K562 (cell line): ENCODE measurements around the gene KASH5. TPM values are rescaled to one million over a fixed set of nuclear protein-coding genes. Genes with fewer than 3 reads are reported as not detected.

Source experiments
- CBX5 ChIP-seq: IDR thresholded peaks from 2 replicates; pipeline ENCODE4 v1.6.1; 2014; ENCODE audit warnings: low read depth, borderline replicate concordance
- CCAR2 ChIP-seq: fragments of 200-400 bp; formaldehyde crosslinking; IDR thresholded peaks from 2 replicates; pipeline ENCODE4 v1.6.1; 2017; ENCODE audit warnings: mild to moderate bottlenecking, low read depth, low read length
- HDGF ChIP-seq: fragments of 450-650 bp; IDR thresholded peaks from 2 replicates; pipeline ENCODE4 v1.6.1; 2016
- KDM1A ChIP-seq, 2 experiments: fragments of 450-650 bp; IDR thresholded peaks; 2 replicates each; pipeline ENCODE4 v1.6.1; 2016; ENCODE audit warnings: mild to moderate bottlenecking in 2 of 2
- MTA2 ChIP-seq: fragments of 450-650 bp; IDR thresholded peaks from 2 replicates; pipeline ENCODE4 v1.6.1; 2016; ENCODE audit warnings: low read depth
- PHF20 ChIP-seq: fragments of 450-650 bp; IDR thresholded peaks from 2 replicates; pipeline ENCODE4 v1.6.1; 2018; ENCODE audit not compliant: partially characterized antibody
- PHF21A ChIP-seq: fragments of 450-650 bp; IDR thresholded peaks from 2 replicates; pipeline ENCODE4 v1.6.1; 2017; ENCODE audit warnings: low read depth, borderline replicate concordance
- PHTF2 ChIP-seq: fragments of 250-450 bp; sonication (Bioruptor Pico); IDR thresholded peaks from 2 replicates; pipeline ENCODE4 v1.5.0; 2021; ENCODE audit warnings: mild to moderate bottlenecking
- RB1 ChIP-seq: fragments of 450-650 bp; IDR thresholded peaks from 2 replicates; pipeline ENCODE4 v1.6.1; 2017; ENCODE audit warnings: low read depth, mild to moderate bottlenecking
- RBFOX2 ChIP-seq: fragments of 200-400 bp; formaldehyde crosslinking; IDR thresholded peaks from 2 replicates; pipeline ENCODE4 v1.6.1; 2017; ENCODE audit warnings: low read depth, mild to moderate bottlenecking, low read length, moderate library complexity
- SAFB ChIP-seq: fragments of 200-400 bp; formaldehyde crosslinking; IDR thresholded peaks from 2 replicates; pipeline ENCODE4 v1.6.1; 2017; ENCODE audit warnings: low read depth, low read length, borderline replicate concordance
- TCF7 ChIP-seq: sonication (generic); IDR thresholded peaks from 2 replicates; pipeline ENCODE4 v1.6.1; 2016; ENCODE audit warnings: antibody characterized with exemption, borderline replicate concordance
- ZC3H11A ChIP-seq: IDR thresholded peaks from 2 replicates; pipeline ENCODE4 v1.6.1; 2012; ENCODE audit warnings: low read depth, low read length, improper control_type of control experiment
- ZNF146 ChIP-seq: IDR thresholded peaks from one replicate; pipeline ENCODE4 v1.6.1; 2018; ENCODE audit warnings: missing compliant biosample characterization; ENCODE audit not compliant: unreplicated experiment
- ZNF695 ChIP-seq: fragments of 450-650 bp; formaldehyde crosslinking; IDR thresholded peaks from 2 replicates; pipeline ENCODE4 v1.4.0; 2020; ENCODE audit warnings: mild to moderate bottlenecking, moderate library complexity
- ZNF766 ChIP-seq: fragments of 200-800 bp; sonication (Bioruptor generic); conservative IDR thresholded peaks from 2 replicates; pipeline ENCODE4 v1.6.1; 2016; ENCODE audit warnings: missing genetic modification characterization, missing compliant biosample characterization
- polyA plus RNA-seq, 8 experiments: library from polyadenylated mRNA; depleted of rRNA in 4 of 8; stranded (reverse) in 5 of 8; unstranded in 3 of 8; fragments of >200 nt; fragmentation: Nextera tagmentation in 2 of 8; fragmentation: Illumina TruSeq in 1 of 8; extraction: Ambion mirVana in 2 of 8; extraction: Trizol in 1 of 8; gene quantifications; 2 replicates each; pipeline versions ENCODE4 v1.2.1 to v1.2.3, GENCODE V29; 2011 to 2014; ENCODE audit warnings: inconsistent platforms in 1 of 8, missing spikeins in 1 of 8
- total RNA-seq, 7 experiments: library from RNA; depleted of rRNA in 6 of 7; stranded (reverse); fragments of >200 nt in 6 of 7; fragmentation: Illumina TruSeq in 2 of 7; extraction: Trizol in 2 of 7; gene quantifications; 2 replicates each; pipeline versions ENCODE4 v1.2.1 to v1.2.3, GENCODE V29; 2011 to 2021; ENCODE audit warnings: low replicate concordance in 1 of 7
- TF ChIP-seq, protein P1 (sequence below): sonication (generic); formaldehyde crosslinking; IDR thresholded peaks from 2 replicates; pipeline ENCODE4 v1.8.0; 2022; ENCODE audit warnings: mild to moderate bottlenecking, missing genetic modification reagents
- TF ChIP-seq, protein P2 (sequence below): fragments of 450-650 bp; formaldehyde crosslinking; IDR thresholded peaks from 2 replicates; pipeline ENCODE4 v1.4.0; 2020; ENCODE audit warnings: mild to moderate bottlenecking, moderate library complexity
- TF ChIP-seq, protein P3 (sequence below): sonication (generic); formaldehyde crosslinking; IDR thresholded peaks from 2 replicates; pipeline ENCODE4 v1.4.0; 2020; ENCODE audit warnings: mild to moderate bottlenecking, missing genetic modification reagents

KASH5 gene
- total and polyA plus RNA-seq, 9 of the 15 experiments (the other 6 are each of a cell fraction or from before 2014, with no cell fraction given), result 0.07 to 0.84 (median 0.34) TPM; not detected in 1

DNA sequence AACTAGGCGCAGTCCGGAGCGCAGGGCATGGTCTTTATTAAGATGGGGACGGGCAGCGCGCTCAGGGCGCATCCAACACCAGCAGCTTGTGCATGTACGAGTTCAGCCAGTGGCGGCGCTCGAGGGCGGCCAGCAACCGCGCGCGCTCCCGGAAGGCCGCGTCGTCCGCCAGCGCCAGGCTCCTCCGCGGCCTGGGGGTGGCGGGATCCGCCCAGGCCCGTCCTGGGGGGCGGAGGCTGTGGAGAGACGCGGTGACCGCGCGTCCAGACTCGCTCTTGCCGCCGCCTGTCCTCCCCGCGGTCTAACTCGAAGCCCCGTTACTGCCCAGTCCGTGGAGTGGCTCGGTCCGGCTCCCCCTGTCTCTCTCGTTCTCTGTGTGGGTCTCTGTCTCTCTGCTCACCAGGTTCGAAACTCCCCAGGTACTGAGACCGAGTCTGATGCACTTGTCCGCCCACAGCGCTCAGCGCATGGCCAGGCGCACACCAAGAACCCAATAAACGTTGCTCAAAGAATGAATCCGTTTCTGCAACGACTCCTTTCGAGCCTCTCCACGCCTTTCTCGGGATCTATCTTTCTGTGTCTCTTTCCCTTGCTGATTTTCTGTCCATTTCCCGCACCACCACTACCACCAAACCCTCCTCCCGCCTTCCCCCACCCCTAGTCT, 34.5 kb downstream of the KASH5 start (continued):
- TF ChIP-seq ZNF695 (CRISPR knock-in tag) (no peak), CBX5 (no peak), RB1 (peak; percentile 97), PHF20 (peak; percentile 69), CCAR2 (no peak), KDM1A (IDR thresholded peaks at IDR 0.05) (0 out of 4 replicates have a peak, but pooled peaks of 1 of the 2 experiments have one; percentile 34), ZNF766 (no peak), HDGF (peak; percentile 65; the same call in 1 of the 2 replicates), MTA2 (no peak; the same call in 1 of the 2 replicates), PHF21A (no peak), SAFB (peak; percentile 48; the same call in 1 of the 2 replicates), RBFOX2 (peak; percentile 80), TCF7 (0 out of 2 replicates have a peak, but pooled peaks have one; percentile 11), PHTF2 (CRISPR knock-in tag) (no peak), ZC3H11A (no peak), ZNF146 (CRISPR knock-in tag) (no peak)
- TF ChIP-seq, protein P1, sequence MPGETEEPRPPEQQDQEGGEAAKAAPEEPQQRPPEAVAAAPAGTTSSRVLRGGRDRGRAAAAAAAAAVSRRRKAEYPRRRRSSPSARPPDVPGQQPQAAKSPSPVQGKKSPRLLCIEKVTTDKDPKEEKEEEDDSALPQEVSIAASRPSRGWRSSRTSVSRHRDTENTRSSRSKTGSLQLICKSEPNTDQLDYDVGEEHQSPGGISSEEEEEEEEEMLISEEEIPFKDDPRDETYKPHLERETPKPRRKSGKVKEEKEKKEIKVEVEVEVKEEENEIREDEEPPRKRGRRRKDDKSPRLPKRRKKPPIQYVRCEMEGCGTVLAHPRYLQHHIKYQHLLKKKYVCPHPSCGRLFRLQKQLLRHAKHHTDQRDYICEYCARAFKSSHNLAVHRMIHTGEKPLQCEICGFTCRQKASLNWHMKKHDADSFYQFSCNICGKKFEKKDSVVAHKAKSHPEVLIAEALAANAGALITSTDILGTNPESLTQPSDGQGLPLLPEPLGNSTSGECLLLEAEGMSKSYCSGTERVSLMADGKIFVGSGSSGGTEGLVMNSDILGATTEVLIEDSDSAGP (CRISPR knock-in tag), result 0 out of 2 replicates have a peak, but pooled peaks have one; percentile 38
- TF ChIP-seq, protein P2, sequence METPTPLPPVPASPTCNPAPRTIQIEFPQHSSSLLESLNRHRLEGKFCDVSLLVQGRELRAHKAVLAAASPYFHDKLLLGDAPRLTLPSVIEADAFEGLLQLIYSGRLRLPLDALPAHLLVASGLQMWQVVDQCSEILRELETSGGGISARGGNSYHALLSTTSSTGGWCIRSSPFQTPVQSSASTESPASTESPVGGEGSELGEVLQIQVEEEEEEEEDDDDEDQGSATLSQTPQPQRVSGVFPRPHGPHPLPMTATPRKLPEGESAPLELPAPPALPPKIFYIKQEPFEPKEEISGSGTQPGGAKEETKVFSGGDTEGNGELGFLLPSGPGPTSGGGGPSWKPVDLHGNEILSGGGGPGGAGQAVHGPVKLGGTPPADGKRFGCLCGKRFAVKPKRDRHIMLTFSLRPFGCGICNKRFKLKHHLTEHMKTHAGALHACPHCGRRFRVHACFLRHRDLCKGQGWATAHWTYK (CRISPR knock-in tag), result peak; percentile 67; the same call in 1 of the 2 replicates
- TF ChIP-seq, protein P3, sequence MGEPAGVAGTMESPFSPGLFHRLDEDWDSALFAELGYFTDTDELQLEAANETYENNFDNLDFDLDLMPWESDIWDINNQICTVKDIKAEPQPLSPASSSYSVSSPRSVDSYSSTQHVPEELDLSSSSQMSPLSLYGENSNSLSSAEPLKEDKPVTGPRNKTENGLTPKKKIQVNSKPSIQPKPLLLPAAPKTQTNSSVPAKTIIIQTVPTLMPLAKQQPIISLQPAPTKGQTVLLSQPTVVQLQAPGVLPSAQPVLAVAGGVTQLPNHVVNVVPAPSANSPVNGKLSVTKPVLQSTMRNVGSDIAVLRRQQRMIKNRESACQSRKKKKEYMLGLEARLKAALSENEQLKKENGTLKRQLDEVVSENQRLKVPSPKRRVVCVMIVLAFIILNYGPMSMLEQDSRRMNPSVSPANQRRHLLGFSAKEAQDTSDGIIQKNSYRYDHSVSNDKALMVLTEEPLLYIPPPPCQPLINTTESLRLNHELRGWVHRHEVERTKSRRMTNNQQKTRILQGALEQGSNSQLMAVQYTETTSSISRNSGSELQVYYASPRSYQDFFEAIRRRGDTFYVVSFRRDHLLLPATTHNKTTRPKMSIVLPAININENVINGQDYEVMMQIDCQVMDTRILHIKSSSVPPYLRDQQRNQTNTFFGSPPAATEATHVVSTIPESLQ (CRISPR knock-in tag), result peak; percentile 69; the same call in 1 of the 2 replicates
